ENCODE measurements around the gene BCL11A. TPM values are rescaled to one million over a fixed set of nuclear protein-coding genes. Genes with fewer than 3 reads are reported as not detected.

BCL11A gene
- under 1 TPM in 1 of 4 donors, not detected in 3; 0.22 TPM for total RNA-seq

DNA sequence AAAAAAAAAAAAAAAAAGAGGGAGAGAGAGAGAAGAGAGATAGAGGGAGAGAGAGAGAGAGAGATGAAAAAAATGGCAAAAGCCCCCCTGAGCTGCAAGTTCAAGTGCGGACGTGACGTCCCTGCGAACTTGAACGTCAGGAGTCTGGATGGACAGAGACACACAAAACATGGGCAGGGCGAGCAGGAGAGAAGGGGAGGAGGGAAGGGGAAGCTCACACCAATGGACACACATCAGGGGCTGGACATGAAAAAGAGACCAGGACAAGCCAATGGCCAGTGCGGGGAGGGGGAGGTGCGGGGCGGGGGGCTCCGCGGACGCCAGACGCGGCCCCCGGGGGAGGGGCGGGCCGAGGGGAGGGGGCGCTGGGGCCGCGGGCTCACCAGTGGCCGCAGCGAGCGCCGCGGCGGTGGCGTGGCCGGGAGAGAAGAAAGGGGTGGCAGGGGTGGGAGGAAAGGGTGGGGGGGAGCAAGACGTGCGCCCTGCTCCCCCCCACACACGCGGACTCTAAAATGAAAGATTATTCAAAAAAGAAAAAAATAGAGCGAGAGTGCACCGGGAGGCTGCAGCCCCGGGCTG, at the start of gene BCL11A:
Gene BCL11A (minus strand): TSS at position 160 of the 579 bp plus-strand sequence. CDS start 384 bp downstream, outside the sequence.
- H3K36me3 ChIP-seq, result no peaks in the 10 kb centered on the region
- peak within 1 kb of the TSS in 1 of 4 donors; percentile 69 for H3K27ac ChIP-seq
- TF ChIP-seq, protein P1, sequence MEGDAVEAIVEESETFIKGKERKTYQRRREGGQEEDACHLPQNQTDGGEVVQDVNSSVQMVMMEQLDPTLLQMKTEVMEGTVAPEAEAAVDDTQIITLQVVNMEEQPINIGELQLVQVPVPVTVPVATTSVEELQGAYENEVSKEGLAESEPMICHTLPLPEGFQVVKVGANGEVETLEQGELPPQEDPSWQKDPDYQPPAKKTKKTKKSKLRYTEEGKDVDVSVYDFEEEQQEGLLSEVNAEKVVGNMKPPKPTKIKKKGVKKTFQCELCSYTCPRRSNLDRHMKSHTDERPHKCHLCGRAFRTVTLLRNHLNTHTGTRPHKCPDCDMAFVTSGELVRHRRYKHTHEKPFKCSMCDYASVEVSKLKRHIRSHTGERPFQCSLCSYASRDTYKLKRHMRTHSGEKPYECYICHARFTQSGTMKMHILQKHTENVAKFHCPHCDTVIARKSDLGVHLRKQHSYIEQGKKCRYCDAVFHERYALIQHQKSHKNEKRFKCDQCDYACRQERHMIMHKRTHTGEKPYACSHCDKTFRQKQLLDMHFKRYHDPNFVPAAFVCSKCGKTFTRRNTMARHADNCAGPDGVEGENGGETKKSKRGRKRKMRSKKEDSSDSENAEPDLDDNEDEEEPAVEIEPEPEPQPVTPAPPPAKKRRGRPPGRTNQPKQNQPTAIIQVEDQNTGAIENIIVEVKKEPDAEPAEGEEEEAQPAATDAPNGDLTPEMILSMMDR (IDR thresholded peaks at IDR 0.05), result no peak
- TF ChIP-seq EP300 (IDR thresholded peaks at IDR 0.05), result no peak
- no peak for TF ChIP-seq POLR2A (IDR thresholded peaks at IDR 0.05)
- peaks cover 0 to 88% (median 43%) of the 10 kb centered on the region in 4 donors for H3K4me1 ChIP-seq
- DNase-seq (ENCODE audit: low spot score in 2 of 2), result no peak
- peak within 1 kb of the TSS; percentile 35 to 59 (median 55) for H3K4me3 ChIP-seq
- H3K9me3 ChIP-seq, result no peaks in the 10 kb centered on the region
- peaks cover 5 to 97% of the 10 kb centered on the region in 2 donors for H3K27me3 ChIP-seq
- WGBS, 2 donors, result 0 to 1% methylated on average over 32 to 33 of the region's 35 CpGs

DNA sequence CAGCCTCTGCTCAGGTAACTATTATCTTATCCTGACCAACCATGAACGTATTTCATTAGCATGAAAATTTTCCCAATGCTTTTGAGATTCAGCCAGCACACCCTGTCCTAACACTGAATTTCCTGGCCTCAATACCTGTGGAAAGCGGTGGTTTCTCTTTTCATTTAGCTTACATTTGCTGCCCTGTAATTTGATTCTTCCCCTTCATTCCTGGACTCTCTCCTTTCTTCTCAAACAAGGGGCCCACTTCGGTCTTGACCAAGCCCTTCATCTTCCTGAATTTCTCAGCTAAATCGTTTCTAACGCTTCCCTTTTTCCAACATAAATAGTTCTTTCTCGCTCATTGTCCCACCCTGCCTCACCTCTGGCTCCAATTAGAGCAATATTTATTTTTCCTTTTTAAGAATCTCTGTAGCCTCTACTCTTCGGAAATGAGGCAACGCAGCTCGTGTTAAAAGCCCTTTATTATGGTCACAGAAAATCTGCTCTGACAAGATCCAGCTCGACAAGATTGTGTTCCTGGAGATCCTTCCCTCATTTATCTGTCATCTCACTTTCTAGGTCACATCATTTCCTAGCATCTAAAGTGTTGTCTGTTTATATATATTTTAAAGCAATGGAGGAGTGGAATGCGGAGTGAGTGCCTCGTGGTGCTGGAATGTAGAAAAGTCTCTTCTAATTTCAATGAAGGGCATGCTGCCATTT, 49.5 kb upstream of the BCL11A start:
- 30 to 38% methylated on average over 12 of the region's 12 CpGs for WGBS, 2 donors
- Histone ChIP-seq H3K27me3 (no peaks in the 10 kb centered on the region), H3K27ac (no peak overlapping the region), H3K4me1 (peaks cover 0 to 10% (median 0%) of the 10 kb centered on the region in 4 donors), H3K9me3 (peaks cover 0 to 13% (median 0%) of the 10 kb centered on the region in 4 donors), H3K36me3 (no peaks in the 10 kb centered on the region), H3K4me3 (peak overlapping the region in 1 of 4 donors; percentile 7)
- TF ChIP-seq, protein P1 (IDR thresholded peaks at IDR 0.05), result no peak
- no peak for TF ChIP-seq EP300 (IDR thresholded peaks at IDR 0.05)
- no peak for DNase-seq (ENCODE audit: low spot score in 2 of 2)

DNA sequence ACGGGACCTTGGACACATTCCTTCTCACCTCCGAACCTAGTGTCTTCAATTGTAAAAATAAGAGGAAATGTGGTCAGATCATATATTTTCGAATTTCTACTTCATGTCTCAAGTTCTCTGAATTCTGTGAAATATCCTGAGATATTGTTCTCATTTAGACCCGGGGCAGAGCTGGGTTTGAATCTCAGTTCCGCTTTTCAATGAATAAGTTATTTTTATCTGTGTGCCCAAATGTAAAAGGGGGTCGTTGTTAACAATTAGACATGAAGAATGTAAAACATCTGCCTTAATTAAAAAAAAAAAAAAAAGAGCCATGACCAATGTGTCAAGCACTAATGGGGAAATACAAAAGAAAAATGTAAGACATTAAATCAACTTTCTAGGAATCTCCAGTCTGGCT, 48.9 kb upstream of the BCL11A start:
- no peak for TF ChIP-seq EP300 (IDR thresholded peaks at IDR 0.05)
- TF ChIP-seq, protein P1 (IDR thresholded peaks at IDR 0.05), result no peak
- no peak for TF ChIP-seq POLR2A (IDR thresholded peaks at IDR 0.05)
- Histone ChIP-seq H3K4me1 (peaks cover 0 to 10% (median 0%) of the 10 kb centered on the region in 4 donors), H3K27ac (no peak overlapping the region), H3K9me3 (peaks cover 0 to 13% (median 0%) of the 10 kb centered on the region in 4 donors), H3K27me3 (no peaks in the 10 kb centered on the region), H3K36me3 (no peaks in the 10 kb centered on the region), H3K4me3 (no peak overlapping the region)
- WGBS, 2 donors, result 68 to 70% methylated on average over 6 of the region's 6 CpGs
- no peak for DNase-seq (ENCODE audit: low spot score in 2 of 2)

DNA sequence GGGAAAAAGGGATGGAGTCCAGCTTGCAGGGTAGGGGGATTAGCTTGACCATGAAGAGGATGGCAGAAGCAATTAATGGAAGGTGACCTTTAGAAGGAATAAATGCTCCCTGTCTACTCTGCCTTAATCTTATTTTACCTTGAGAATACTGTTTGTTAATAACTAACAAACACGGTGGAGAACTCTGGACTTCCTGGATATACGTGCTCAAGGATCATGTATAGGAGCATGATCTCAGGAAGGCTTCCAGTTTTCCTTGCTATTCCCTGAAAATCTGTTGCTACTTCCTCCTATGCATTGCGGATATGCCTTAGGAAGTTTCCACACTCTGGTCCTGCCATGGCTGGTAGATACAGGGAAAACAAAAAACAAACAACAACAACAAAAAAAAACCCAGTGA, 44.8 kb upstream of the BCL11A start:
- TF ChIP-seq EP300 (IDR thresholded peaks at IDR 0.05) (no peak), POLR2A (IDR thresholded peaks at IDR 0.05) (no peak)
- TF ChIP-seq, protein P1 (IDR thresholded peaks at IDR 0.05), result no peak
- H3K36me3 ChIP-seq, result no peaks in the 10 kb centered on the region
- H3K4me3 ChIP-seq, result no peak overlapping the region
- peaks cover 0 to 7% (median 0%) of the 10 kb centered on the region in 4 donors for H3K4me1 ChIP-seq
- 86 to 87% methylated on average over 3 of the region's 3 CpGs for WGBS, 2 donors
- peaks cover 0 to 27% (median under 1%) of the 10 kb centered on the region in 4 donors for H3K9me3 ChIP-seq
- DNase-seq (ENCODE audit: low spot score in 2 of 2), result no peak
- no peak overlapping the region for H3K27ac ChIP-seq
- H3K27me3 ChIP-seq, result no peaks in the 10 kb centered on the region

DNA sequence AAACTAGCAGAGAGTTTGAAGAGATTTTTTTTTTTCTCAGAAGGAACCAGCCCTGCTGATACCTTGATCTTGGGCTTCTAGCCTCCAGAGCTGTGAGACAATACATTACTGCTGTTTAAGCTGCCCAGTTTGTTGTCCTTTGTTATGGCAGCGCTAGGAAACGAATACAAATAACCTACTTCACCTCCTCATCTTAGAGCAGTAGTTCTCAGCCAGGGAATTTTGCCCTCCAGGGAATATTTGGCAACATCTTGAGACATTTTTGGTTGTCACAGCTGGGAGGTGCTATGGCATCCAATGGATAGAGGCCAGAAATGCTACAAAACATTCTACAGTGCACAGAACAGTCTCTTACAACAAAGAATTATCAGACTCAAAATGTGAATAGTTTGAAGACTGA, 43.9 kb upstream of the BCL11A start:
- Histone ChIP-seq H3K4me3 (no peak overlapping the region), H3K27me3 (no peaks in the 10 kb centered on the region), H3K9me3 (peaks cover 0 to 36% (median 2%) of the 10 kb centered on the region in 4 donors), H3K4me1 (no peaks in the 10 kb centered on the region), H3K36me3 (no peaks in the 10 kb centered on the region), H3K27ac (no peak overlapping the region)
- 64 to 73% methylated on average over 2 of the region's 2 CpGs for WGBS, 2 donors
- DNase-seq (ENCODE audit: low spot score in 2 of 2), result no peak
- no peak for TF ChIP-seq EP300 (IDR thresholded peaks at IDR 0.05)
- TF ChIP-seq, protein P1 (IDR thresholded peaks at IDR 0.05), result no peak
- no peak for TF ChIP-seq POLR2A (IDR thresholded peaks at IDR 0.05)
